CD4-positive, alpha-beta T cell treated with Interleukin-21 for 1 hour (primary cell): ENCODE data around the gene NLK.
"Not testable (repeated sequence)": the region's sequence is repeated elsewhere in the genome, so short reads cannot be mapped to it uniquely, and the experiment has no call there.

Experiments
- DNase-seq: peaks from one replicate; pipeline ENCODE4 v3.0.0-alpha.2; 2020

The NLK gene

DNA sequence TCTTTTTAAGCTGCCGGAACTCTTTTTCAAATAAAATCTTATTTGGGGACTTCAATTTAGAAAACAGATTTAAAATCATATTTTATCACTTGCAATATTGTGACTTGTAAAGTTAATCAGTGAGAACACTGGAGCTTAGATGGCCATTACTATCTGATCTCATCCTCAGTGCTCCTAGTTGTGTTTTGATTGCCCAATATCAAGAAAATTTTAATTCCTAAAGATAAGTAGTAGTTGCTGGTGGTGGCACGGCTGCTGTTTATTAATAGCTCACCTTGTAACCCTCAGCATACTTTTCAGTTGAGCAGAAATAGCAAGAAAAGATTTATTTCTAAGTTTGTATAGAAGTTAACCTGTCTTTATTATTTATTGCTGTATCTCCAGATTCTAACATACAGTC, 124.0 kb downstream of the NLK start:
- no peak for DNase-seq

DNA sequence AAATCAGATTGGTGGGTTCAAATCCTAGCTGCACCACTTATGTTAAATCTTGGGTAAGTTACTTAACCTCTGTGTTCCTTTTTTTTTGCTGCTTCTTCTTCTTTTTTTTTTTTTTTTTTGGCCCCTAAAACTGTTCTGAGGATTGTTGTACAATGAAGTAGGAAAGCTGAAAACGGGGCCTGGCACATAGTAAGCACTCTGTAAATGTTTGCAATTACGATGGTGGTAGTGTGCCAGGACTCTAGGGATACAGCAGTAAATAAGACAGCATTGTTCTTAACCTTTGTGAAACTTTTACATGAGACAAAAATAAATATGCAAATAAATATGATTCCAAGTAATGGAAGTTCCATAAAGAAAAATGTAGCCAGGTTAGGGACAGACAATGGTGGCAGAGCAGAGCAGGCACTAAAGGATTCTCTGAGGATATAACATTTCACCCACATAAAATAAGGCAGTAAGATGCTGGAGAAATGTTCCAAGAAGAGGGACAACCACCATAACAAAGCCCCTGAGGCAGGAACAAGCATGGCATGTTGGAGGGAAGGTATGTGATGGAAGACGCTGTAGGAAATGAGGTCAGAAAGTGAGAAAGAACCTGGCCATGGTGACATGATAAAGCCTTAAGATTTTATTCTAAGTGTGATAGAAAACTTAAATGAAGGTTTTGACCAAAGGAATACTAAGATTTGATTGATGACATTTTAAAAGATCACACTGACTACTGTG, 127.3 kb downstream of the NLK start:
- no peak for DNase-seq

DNA sequence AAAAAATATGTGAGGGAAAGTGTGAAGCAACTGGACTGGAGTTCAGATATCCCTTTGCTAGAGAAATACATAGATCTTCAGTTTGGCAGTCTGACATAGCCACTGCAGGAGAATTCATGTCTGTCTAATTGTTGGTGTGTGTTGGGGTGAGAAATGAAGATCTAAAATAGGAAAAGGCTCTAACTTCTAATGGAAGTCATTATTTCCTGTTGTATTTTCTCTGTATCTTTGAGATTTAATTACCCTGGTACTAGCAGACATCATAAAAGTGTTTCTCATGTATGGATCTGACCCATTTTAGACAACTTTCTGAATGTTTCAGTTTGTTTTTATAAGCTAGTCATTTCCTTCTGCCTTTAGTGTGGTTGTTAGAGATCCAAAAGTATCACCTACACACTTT, 128.3 kb downstream of the NLK start:
- DNase-seq, result no peak

DNA sequence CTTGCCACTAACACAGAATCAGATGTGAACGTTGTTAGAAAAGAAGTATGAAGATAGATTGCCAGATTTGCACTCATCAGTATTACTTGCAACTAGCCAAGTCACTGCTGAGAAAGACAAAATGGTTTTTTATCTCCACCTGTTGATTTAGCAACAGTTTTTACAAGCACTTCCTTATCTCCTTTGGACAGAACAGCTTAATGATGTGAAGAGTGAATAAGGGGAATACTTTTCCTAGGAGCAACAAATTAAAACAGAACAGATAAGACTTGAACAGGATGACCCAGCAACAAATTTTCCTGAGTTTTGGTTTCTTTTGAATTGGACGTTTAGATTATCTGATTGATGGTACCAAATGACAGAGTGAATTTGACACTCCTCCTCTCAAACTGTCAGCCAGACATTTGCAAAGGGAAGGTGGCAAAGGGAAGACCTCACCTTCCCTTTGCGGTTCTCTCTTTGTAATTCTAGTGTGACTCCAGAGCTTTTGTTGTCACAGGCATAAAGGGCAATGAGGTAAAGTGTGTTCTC, 130.6 kb downstream of the NLK start:
- DNase-seq, result no peak

DNA sequence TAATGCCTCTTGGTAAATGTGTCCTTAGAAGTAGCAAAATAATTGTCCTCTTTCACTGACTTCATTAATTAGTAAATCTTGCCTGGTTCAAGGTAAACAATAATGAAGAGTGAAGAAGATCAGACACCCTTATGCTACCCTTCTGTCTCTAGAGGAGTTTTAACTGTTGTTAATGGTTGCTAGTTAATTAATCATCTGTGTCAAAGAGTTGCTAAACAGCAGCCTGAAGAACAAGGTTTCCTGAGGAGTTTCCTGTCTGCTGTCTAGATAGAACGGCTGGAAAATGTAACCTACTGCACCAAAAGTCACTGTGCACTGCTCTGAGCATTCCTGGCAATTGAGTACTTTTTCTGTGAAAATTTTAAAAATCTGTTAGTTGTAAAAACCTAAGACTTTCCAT, 131.3 kb downstream of the NLK start:
- no peak for DNase-seq

DNA sequence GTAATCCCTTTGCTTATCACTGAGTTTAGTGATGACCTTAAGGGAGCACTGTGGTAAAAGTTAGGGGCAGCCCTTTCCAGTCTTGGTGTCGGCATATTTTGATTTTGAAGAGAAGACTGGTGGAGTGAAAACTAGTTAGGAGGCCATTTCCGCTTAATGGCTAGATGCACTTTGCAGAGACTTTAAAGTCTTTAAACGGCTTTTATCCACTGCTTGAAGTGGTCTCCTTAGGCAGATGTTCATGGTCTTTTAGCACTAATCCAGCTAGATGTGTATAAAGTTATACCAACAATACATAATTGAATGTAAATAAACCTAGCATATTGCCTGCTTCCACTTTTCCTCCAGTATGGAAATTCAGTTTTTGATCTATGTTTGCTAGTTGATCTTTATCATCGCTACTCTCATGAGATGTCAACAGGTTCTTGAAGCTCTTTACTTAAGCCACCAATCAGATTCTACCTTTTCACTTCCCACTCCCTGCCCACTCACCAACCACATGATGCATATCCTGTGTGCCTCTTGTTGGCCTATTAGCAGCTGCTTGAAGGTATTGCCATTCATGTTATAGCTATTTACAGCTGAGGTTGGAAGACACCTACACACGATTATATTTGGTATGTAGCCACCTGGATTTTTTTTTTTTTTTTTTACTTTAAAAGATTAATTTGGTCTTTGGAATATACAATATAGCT, 132.0 kb downstream of the NLK start:
- peak; percentile 23 for DNase-seq

DNA sequence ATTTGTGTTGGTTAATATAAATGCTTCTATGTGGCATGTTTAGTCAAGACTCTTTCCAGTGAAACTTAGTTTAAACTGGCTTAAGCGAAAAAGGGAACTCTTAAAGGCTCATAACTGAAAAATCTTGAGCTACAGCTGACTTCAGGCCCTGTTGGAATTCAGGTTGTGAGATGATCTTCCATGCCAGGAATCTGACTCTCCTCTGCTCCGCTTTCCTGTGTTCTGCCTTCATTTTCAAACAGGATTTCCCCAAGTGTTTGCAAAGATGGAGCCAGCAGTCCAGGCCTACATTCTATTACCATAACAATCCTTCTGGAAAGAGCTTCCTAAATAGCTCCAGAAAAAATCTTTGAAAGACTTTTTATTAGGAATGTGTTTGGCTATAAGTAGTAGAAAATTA, 134.9 kb downstream of the NLK start:
- no peak for DNase-seq

DNA sequence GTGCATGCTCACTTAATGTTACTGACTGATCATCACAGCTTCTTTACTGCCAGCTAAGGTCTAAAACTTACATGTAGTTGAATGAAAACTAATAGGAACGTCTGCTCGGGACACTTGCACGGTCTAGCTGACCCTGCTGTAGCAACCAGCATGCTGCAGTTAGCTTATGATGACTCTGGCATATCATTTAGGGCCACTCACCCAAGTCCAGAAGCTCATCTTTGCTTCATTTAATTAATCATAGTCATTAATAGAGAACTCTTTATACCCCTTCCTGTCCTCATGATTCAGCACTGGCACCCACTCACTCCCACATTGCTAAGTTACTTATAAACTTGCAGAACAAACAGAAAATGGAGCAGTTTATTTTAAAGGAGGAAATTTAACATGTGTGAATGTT, 136.3 kb downstream of the NLK start:
- DNase-seq, result no peak

DNA sequence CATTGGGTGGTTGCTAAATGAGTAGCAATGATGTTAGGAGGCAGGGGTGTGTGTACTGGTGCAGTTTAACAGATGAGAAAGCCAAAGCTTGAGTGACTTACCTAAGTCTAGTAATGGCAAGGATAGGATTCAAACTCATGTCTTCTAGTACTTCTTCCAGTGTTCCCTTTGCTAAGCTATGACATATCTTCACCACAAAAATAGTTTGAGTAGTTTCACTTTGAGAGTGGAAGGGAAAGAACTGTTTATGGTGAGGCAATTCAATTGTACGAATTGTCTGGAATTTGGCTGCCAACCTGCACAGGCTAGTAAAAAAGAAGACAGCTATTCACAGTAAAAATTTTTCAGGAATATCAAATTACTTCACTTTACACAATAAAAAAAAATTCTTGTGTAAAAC, 138.0 kb downstream of the NLK start:
- DNase-seq, result no peak

DNA sequence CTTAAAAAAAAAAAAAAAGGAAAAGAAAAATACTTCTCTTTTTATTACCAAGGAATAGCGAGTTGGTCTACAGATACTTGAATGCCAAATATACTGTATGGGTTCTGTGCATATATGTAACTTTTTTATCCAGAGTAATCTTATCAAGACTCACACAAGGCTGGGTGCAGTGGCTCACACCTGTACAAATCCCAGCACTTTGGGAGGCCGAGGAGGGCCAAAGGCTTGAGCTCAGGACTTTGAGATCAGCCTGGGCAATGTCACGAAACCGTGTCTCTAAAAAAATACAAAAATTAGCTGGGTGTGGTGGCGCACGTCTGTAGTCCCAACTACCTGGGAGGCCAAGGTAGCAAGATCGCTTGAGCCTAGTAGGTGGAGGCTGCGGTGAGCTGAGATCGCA, 139.1 kb downstream of the NLK start:
- DNase-seq, result no peak

DNA sequence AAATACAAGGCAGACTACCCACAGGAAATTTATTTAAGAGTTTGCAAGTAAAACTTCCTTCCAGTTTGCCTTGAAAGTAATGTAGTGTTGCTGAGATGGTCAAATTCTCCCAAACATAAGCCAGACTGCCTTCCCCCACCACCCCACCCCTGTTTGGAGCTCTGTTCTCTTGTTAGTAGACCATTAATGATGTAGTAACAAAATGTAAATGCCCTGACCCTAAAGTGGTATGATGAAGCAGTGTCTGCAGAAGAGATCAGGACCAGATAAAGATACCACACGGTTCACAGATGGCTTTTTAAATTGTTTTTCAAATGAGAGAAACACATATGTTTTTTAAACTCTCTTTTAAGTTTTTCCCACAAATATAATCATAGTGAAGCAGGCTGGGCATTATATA, 140.1 kb downstream of the NLK start:
- no peak for DNase-seq

DNA sequence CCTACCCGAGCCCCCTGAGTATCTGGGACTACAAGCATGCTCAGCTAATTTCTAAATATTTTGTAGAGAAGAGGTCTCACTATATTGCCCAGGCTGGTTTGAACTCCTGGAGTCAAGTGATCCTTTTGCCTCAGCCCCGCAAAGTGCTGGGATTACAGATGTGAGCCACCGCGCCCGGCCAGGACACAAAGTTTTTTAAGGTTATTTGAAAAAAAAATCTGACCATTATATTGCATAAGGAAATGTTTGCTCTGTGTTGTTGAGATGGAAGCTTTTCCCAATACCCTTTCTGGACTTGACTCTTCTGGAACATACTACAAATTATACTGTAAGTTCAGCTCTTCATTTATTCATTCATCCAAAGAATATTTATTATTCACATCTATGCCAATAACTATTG, 143.2 kb downstream of the NLK start:
- DNase-seq, result no peak

DNA sequence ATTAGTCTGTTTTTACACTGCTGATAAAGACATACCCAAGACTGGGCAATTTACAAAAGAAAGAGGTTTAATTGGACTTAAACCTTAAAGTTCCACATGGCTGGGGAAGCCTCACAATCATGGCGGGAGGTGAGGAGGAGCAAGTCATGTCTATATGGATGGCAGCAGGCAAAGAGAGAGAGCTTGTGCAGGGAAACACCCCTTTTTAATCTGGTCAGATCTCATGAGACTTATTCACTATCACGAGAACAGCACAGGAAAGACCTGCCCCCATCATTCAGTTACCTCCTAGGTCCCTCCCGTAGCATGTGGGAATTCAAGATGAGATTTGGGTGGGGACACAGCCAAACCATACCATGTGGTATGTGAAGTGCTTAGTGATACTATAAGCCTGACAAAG, 144.0 kb downstream of the NLK start:
- not testable (repeated sequence) for DNase-seq

DNA sequence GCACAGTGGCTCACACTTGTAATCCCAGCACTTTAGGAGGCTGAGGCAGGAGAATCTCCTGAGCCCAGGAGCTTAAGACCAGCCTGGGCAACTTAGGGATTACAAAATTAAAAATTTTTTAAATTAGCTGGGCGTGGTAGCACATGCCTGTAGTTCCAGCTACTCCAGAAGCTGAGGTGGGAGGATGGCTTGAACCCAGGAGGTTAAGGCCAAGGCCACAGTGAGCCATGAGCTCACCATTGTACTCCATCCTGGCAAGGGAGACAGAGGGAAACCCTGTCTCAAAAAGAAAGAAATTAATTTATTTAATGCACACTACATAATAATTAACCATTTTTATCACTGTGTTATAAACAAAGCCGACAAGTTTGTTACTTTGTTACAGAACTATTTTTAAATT, 145.5 kb downstream of the NLK start:
- no peak for DNase-seq

DNA sequence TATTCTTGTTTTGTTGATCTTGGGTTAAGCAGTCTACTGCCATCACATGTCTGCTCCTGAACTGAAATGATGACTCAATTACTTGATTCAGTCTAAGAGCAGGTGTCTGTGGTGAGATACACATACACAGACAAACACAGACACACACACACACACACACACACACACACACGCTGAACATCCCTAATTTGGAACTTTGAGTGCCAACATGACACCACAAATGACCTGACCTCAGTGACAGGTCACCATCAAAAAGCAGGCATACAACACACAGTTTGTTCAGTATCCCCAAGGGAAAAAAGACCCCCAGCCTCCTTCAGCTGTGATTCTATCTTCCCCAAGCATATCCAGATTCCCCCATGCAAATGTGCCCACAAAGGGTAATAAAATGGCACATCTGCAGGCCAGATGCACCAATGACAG, 146.4 kb downstream of the NLK start:
- no peak for DNase-seq

DNA sequence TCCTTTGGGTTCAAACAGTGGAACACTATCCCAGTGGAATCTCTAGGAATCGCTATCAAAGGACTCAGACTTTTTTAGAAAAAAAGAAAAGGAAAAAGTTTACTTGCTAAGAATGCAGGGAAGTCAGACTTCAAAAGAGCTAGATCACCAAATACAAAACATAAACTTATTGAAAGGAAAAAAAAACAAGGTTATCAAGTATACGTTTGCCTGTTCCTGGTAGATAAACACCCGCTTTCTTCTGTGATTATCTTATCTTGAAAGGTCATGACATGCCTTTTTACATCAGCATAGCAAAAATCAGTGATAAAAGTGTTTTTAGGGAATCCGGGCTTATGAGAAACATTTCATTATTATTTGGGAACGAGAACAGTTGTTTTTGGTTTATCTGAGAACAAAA, 147.2 kb downstream of the NLK start:
- no peak for DNase-seq

DNA sequence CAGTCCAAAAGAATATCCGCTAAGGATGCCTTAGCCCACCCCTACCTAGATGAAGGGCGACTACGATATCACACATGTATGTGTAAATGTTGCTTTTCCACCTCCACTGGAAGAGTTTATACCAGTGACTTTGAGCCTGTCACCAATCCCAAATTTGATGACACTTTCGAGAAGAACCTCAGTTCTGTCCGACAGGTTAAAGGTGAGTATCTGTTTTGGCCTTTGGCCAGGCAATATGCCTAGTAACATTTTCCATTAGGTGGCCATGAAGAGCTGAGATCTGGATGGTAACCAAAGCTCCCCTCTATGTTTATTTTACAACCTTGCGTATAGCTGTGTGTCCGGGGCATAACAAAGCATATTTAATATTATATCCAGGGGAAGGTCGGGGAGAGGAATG, 148.5 kb downstream of the NLK start:
- DNase-seq, result no peak

DNA sequence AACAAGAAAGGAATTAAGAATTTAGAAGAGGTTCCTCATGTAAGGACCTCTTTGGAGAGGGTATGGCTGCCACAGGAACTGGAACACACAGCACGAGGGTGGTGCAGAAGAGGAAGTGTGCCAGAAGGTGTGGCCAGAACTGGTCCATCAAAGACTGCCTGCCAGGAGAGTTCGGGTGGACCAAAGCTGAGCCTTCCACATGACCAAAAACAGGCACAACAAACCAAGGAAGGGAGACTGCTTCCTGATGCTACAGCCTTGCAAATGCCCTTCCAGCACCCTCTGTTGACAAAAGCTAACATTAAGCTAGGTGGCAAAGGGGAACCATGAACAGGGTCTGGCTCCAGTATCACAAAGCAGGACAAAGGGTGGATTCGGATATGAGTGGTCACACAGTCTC, 150.8 kb downstream of the NLK start:
- DNase-seq, result no peak

DNA sequence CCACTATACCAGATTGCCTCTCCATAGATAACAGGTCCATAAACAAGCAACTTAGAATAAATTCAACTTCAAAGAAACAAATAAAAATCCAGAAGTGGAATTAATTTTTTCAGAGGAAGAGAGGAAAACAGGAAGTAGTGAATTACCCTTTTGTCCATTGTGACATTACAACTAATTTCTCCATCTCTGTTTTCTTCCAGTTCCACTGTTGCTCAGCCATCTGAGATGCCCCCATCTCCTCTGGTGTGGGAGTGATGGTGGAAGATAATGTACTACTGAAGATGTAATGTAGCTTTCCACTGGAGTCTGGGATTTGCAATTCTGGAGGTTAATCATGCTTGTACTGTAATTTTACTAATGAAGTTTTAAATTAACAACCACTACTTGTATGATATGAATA, 151.9 kb downstream of the NLK start:
- no peak for DNase-seq

DNA sequence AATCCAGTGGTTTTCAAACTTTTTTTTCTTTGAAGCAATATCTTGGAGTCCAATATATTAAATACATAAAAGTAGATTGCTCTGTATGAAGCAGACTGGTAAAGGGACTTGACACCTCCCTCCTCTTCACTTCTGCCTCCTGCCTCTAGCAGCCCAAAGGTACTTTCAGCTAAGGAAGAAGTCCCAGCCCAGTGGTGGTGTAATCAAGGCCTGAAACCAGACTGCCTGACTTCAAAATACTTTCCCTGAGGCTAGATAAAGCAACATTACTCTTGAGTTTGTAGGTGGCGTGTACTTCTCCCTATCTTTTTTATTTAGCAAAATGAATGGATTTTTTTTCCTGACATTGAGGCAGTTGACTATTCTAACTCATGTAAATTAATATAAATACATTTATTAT, 154.2 kb downstream of the NLK start:
- DNase-seq, result no peak

DNA sequence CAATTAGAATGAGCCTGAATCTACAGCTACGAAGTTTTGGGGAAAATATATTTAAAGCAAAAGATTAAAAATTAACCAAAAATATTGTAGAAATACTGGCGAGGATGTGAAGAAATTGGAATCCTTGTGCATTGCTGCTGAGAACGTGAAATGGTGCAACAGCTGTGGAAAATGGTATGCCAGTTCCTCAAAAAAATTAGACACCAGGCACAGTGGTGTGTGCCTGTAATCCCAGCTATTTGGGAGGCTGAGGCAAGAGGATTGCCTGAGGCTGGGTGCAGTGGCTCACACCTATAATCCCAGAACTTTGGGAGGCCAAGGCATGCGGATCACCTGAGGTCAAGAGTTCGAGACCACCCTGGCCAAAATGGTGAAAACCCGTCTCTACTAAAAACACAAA, 156.6 kb downstream of the NLK start:
- DNase-seq, result no peak

DNA sequence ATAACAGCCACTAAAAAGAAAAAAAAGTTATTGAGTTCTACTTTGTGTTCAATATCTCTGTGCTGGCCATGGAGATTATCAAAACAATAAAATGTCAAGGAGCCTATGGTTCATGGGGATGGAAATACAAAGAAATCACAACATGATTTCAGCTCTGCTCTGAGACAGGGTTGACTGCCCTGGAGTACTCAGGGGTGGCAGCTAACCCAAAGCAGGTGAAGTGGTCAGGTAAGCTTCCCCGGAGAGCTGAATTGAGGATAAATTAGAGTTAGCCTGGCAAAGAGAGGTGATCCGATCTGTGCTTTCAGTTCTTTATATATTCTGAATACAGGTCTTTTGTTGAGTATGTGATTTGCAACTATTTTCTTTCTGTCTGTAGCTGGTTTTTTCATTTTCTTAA, 157.3 kb downstream of the NLK start:
- DNase-seq, result no peak

DNA sequence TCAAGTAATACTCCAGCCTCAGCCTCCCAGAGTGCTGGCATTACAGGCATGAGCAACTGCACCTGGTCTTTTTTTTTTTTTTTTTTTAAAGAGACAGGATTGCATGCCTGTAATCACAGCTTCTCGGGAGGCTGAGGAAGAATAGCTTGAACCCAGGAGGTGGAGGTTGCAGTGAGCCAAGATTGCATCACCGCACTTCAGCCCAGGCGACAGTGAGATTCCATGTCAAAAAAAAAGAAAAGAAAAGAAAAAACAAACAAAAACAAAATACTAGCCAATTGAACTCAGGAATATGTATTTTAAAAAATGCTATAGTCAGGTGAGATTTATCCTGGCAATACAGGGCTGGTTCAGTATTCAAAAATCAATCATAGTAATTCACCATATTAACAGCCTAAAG, 158.8 kb downstream of the NLK start:
- no peak for DNase-seq

DNA sequence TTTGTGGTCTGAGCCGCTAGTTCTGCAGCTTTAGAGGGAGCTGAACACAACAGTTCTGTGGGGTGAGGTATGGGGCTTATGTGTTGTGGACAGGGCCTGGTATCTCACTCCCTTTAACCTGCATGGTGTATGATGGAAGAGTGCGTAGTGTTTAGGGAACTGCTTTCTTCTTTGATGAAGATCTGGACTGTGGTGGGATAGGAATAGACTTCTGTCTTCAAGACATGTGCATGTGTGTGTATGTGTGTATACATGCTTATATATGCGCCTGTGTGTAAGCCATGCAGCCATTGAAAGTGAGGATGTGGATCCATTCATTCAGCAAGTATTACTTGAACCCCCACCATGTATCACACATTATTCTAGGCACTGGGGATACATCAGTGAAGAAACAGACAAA, 161.8 kb downstream of the NLK start:
- no peak for DNase-seq

DNA sequence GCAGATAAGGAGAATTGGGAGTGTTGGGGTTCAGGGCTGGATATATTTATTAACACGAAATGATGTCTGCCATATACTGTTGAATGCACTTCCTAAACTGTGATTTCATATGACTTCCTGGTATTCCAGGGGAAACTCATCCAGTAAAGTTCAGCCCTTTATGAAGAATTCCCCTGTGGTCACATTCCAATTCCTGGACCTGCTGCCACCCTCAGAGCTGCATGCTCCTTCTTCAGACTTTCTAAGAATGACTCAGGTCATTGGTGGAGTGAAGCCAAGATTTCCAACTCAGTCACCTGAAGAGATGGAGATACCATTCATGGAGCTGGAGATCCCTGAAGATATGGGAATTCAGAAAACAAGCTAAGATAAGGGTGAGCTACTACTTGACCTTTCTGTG, 162.3 kb downstream of the NLK start:
- no peak for DNase-seq
